ENCODE results near the gene ZBTB20. TPM values are rescaled to one million over a fixed set of nuclear protein-coding genes. Genes with fewer than 3 reads are reported as not detected.

The ZBTB20 gene
- total RNA-seq, 1 experiment from 2014 or later = 3.7 TPM

DNA sequence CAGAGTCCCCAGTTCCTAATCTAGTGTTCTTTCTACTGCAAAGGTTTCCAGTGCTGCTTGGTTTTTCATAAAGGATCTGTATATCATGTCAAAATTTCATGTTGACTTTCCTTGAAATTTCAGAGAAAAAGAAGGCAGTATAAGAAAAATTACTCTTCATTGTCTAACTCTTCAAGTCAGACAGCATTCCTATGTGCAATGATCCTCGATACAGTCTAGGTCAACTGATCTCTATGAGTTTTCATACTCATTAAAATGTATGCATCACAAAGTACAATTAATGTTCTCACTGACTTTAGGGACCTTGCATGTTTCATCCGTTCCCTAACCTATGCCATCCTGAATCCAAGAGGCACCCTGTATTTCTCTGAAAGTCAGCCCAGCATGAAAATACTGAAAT lies 317.3 kb downstream of the ZBTB20 start:
- no peak overlapping the region for H3K9ac ChIP-seq (ENCODE audit: low read length)
- no peak for ATAC-seq
- intact Hi-C loops (cut with micrococcal nuclease) = loop anchor here (5.0 to 10.0 kb wide), 2 partner anchors 863 to 985 kb away; no protein-coding TSS in a partner anchor
- no peaks in the 10 kb centered on the region for H3K9me2 ChIP-seq (replicated peaks; ENCODE audit: low read length)
- H3F3A ChIP-seq (ENCODE audit: low read length, unreplicated experiment) = no peaks in the 10 kb centered on the region
- H3K27ac ChIP-seq (ENCODE audit: low read length) = no peak overlapping the region
- H3K27me3 ChIP-seq (ENCODE audit: low read length) = no peaks in the 10 kb centered on the region
- TF ChIP-seq EZH2phosphoT487 (IDR thresholded peaks at IDR 0.05; ENCODE audit: borderline replicate concordance, low read length) = no peak
- TF ChIP-seq EZH2 (IDR thresholded peaks at IDR 0.05; ENCODE audit: low read length, unreplicated experiment) = no peak
- TF ChIP-seq, protein P1, sequence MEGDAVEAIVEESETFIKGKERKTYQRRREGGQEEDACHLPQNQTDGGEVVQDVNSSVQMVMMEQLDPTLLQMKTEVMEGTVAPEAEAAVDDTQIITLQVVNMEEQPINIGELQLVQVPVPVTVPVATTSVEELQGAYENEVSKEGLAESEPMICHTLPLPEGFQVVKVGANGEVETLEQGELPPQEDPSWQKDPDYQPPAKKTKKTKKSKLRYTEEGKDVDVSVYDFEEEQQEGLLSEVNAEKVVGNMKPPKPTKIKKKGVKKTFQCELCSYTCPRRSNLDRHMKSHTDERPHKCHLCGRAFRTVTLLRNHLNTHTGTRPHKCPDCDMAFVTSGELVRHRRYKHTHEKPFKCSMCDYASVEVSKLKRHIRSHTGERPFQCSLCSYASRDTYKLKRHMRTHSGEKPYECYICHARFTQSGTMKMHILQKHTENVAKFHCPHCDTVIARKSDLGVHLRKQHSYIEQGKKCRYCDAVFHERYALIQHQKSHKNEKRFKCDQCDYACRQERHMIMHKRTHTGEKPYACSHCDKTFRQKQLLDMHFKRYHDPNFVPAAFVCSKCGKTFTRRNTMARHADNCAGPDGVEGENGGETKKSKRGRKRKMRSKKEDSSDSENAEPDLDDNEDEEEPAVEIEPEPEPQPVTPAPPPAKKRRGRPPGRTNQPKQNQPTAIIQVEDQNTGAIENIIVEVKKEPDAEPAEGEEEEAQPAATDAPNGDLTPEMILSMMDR (conservative IDR thresholded peaks at IDR 0.05; ENCODE audit: low read depth, low read length) = no peak
- H3K4me2 ChIP-seq (ENCODE audit: low read length) = no peak overlapping the region
- no peaks in the 10 kb centered on the region for H4K20me1 ChIP-seq (ENCODE audit: low read length)
- no TSS peak for BruUV-seq (replicated peaks)
- no peaks in the 10 kb centered on the region for H3K36me3 ChIP-seq (ENCODE audit: low read depth, low read length)
- DNase-seq = no peak
- ChIA-PET POLR2A (ENCODE audit: unreplicated experiment) (no interaction called here), CTCF (no interaction called here)
- H3K79me2 ChIP-seq (ENCODE audit: low read length) = no peaks in the 10 kb centered on the region
- H3K4me3 ChIP-seq (ENCODE audit: low read length) = no peak overlapping the region
- H2AFZ ChIP-seq (ENCODE audit: low read length) = no peak overlapping the region
- H3K9me3 ChIP-seq (ENCODE audit: low read length) = no peaks in the 10 kb centered on the region
- no peaks in the 10 kb centered on the region for H3K4me1 ChIP-seq (ENCODE audit: insufficient read depth, low read length)

GRCh38 chr3:114827495-114827894 lies 319.6 kb downstream of the ZBTB20 start:
- no peaks in the 10 kb centered on the region for H3K4me1 ChIP-seq (ENCODE audit: insufficient read depth, low read length)
- no peaks in the 10 kb centered on the region for H4K20me1 ChIP-seq (ENCODE audit: low read length)
- intact Hi-C loops (cut with micrococcal nuclease) = loop anchor here (1.0 to 10.0 kb wide), 4 partner anchors 265 to 987 kb away; no protein-coding TSS in a partner anchor
- BruUV-seq (replicated peaks) = no TSS peak
- TF ChIP-seq EZH2 (IDR thresholded peaks at IDR 0.05; ENCODE audit: low read length, unreplicated experiment) = no peak
- TF ChIP-seq, protein P1 (conservative IDR thresholded peaks at IDR 0.05; ENCODE audit: low read depth, low read length) = peak; percentile 68
- no peak overlapping the region for H2AFZ ChIP-seq (ENCODE audit: low read length)
- no peaks in the 10 kb centered on the region for H3K9me2 ChIP-seq (replicated peaks; ENCODE audit: low read length)
- no peaks in the 10 kb centered on the region for H3K36me3 ChIP-seq (ENCODE audit: low read depth, low read length)
- no peak overlapping the region for H3K27ac ChIP-seq (ENCODE audit: low read length)
- POLR2A ChIA-PET (ENCODE audit: unreplicated experiment) = interaction anchor here (0.6 kb wide), 1 partner anchor 215 kb away, joined by 3 read pairs; no protein-coding TSS in a partner anchor
- DNase-seq (peak; percentile 51), ATAC-seq (peak; percentile 86)
- H3K9ac ChIP-seq (ENCODE audit: low read length) = no peak overlapping the region
- no peak overlapping the region for H3K4me2 ChIP-seq (ENCODE audit: low read length)
- H3K4me3 ChIP-seq (ENCODE audit: low read length) = no peak overlapping the region
- no peaks in the 10 kb centered on the region for H3K79me2 ChIP-seq (ENCODE audit: low read length)
- H3K27me3 ChIP-seq (ENCODE audit: low read length) = no peaks in the 10 kb centered on the region
- H3K9me3 ChIP-seq (ENCODE audit: low read length) = no peaks in the 10 kb centered on the region
- CTCF ChIA-PET = interaction anchor here (0.7 kb wide), 1 partner anchor 265 kb away, joined by 6 read pairs; no protein-coding TSS in a partner anchor
- no peaks in the 10 kb centered on the region for H3F3A ChIP-seq (ENCODE audit: low read length, unreplicated experiment)

- no peaks in the 10 kb centered on the region for H3K9me3 ChIP-seq (ENCODE audit: low read length)
- TF ChIP-seq EZH2 (IDR thresholded peaks at IDR 0.05; ENCODE audit: low read length, unreplicated experiment) = no peak
- TF ChIP-seq, protein P1 (conservative IDR thresholded peaks at IDR 0.05; ENCODE audit: low read depth, low read length) = no peak
- no peak overlapping the region for H2AFZ ChIP-seq (ENCODE audit: low read length)
- no peaks in the 10 kb centered on the region for H3F3A ChIP-seq (ENCODE audit: low read length, unreplicated experiment)
- no peak overlapping the region for H3K9ac ChIP-seq (ENCODE audit: low read length)
- DNase-seq (no peak), ATAC-seq (no peak)
- intact Hi-C loops (cut with micrococcal nuclease) = loop anchor here (10.0 kb wide), 1 partner anchor 991 kb away; no protein-coding TSS in a partner anchor
- H3K79me2 ChIP-seq (ENCODE audit: low read length) = no peaks in the 10 kb centered on the region
- no peaks in the 10 kb centered on the region for H3K4me1 ChIP-seq (ENCODE audit: insufficient read depth, low read length)
- no peaks in the 10 kb centered on the region for H4K20me1 ChIP-seq (ENCODE audit: low read length)
- no peaks in the 10 kb centered on the region for H3K36me3 ChIP-seq (ENCODE audit: low read depth, low read length)
- ChIA-PET CTCF (no interaction called here), POLR2A (ENCODE audit: unreplicated experiment) (no interaction called here)
- H3K27me3 ChIP-seq (ENCODE audit: low read length) = no peaks in the 10 kb centered on the region
- BruUV-seq (replicated peaks) = no TSS peak
- H3K4me3 ChIP-seq (ENCODE audit: low read length) = no peak overlapping the region
- no peak overlapping the region for H3K27ac ChIP-seq (ENCODE audit: low read length)
- no peak overlapping the region for H3K4me2 ChIP-seq (ENCODE audit: low read length)
- no peaks in the 10 kb centered on the region for H3K9me2 ChIP-seq (replicated peaks; ENCODE audit: low read length)
Observed at GRCh38 chr3:114824014-114824413, 323.1 kb downstream of the ZBTB20 start.

Data from PC-3 (cell line).